GM19395 (cell line): ENCODE data around the gene TBX6.
"Not testable (repeated sequence)": the region's sequence is repeated elsewhere in the genome, so short reads cannot be mapped to it uniquely, and the experiment has no call there.

Source experiments
- ATAC-seq: cut with Tn5 transposase; IDR thresholded peaks from one replicate; pipeline ENCODE4 v1.9.1; 2021; ENCODE audit warnings: mild to moderate bottlenecking, moderate library complexity; ENCODE audit not compliant: unreplicated experiment

Gene TBX6

GRCh38 chr16:30066761-30067583, 24.8 kb downstream of the TBX6 start:
- ATAC-seq: no peak

GRCh38 chr16:30065943-30066760, 25.6 kb downstream of the TBX6 start:
- peak; percentile 6 for ATAC-seq

DNA sequence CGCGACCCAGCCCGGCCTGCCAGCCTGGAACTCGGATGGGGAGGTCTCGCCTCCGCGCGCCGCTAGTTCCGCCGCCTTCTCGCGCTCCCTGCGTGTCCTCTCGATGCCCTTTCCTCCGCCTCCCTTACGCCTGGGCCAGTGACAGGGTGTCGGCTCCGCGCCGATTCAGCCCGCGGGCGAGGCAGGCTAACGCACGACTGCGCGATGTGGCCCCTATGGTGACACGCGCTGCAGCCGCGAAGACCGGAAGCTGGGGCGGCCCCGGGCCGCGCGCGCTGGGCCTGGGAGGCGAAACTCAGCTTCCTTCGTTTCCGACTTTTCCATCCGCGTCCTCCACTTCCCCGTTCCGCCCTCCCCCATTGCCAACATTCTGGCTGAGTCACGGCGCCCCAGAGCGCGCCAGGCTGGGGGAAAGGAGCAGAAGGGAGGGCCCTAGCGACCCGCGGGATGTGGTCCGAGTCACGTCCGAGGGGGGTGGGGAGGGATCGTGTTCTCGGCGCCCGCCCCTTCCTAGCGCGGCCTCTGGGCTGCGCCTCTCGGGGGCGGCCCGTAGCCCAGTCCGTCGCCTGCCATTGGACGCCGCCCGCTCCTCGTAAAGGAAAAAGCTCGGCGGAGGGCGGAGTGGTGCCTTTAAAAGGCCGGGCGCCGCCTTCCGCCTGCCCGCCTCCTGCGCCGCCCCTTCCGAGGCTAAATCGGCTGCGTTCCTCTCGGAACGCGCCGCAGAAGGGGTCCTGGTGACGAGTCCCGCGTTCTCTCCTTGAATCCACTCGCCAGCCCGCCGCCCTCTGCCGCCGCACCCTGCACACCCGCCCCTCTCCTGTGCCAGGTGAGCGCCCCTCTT, 26.4 kb downstream of the TBX6 start, which contains the start of gene ALDOA:
Gene ALDOA, plus strand, starts transcription at position 659 of the 841 bp plus-strand sequence. CDS start 1,138 bp downstream, outside the sequence.
- peak; percentile 71 for ATAC-seq

DNA sequence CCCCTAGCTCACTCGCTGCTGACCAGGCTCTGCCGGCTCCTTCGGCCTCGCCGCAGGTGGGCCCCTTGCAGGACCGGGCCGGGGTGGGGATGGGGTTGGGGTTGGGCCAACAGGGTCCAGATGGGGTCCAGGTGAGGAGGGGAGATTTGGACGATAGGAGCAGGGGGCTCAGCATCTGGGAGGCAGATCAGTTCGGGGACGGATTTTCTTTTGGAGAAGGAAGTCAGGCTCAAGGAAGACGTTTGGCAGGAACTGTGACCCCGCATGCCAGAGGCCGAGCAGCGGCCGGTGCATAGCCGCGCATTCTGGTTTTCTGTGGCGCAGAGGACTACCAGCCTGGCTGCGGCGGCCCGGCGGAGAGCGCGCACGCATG, 27.0 kb downstream of the TBX6 start:
- ATAC-seq: peak; percentile 3

DNA sequence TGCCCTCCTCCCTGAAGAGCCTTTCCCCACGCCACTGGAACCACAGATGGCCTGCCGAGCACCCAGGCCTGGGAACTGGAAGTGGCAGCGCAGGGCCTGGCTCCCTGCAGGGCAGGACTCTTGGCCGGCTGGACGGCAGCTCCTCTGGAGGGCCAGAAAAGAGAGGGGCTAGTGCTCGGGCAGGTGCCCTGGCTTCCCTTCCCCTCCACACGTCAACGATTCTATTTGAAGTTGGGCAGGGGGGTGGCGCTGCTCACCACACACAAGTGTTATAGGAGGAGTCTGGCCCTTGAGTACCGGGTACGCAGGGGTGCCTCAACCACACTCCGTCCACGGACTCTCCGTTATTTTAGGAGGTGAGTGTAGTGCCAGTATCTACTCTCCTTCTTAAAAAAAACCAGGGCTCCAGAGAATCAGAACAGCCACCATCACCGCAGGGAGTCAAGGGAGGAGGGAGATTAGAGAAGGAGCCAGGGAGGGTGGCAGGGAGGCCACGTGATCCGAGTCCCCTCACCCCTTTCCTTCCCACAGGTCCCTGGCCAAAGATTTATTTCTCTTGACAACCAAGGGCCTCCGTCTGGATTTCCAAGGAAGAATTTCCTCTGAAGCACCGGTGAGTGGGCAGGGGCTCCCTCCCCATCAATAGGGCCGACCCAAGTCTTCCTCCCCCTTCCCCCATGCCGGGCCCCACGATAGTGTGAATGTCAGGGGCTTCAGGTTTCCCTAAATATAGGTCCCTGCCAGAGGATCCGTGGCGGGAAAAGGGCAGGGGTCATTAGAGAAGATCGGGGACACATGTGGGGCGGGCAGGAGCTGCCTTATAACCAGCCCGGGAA, 27.6 kb downstream of the TBX6 start:
- no peak for ATAC-seq

GRCh38 chr16:30063278-30063892, 28.3 kb downstream of the TBX6 start:
- ATAC-seq: no peak

DNA sequence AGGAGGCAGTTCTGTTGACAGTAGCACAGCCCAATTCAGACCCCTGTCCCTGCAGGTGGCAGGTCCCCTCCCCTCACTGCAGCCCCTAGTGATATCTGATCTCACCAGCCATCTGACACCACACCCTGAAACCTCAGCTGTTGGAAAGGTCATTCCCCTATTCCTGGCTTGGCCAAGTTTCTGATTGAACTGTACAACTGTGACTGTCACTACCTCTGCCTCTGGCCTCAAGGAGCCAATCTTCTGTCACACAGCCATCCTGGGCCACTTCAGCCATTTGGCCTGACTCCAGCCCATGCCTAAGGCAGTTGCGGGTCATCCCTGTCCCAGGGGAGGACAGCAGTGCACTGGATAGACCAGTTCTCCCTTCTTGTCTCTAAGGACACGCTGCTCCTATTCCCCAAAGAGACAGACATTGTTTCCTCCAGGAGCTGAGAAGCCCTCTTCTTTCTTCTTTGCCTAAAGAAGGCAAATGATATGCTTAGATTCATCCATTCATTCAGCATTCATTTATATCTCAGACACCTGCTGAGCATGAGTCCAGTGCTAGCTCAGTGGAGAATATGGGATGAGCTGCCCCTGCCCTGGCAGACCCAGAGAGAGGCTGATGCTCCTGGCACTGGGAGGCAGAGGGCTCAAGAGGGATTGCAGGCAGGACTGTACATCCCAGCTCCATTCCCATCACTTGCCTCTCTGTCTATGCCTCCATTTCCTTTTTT, 30.7 kb downstream of the TBX6 start:
- no peak for ATAC-seq

DNA sequence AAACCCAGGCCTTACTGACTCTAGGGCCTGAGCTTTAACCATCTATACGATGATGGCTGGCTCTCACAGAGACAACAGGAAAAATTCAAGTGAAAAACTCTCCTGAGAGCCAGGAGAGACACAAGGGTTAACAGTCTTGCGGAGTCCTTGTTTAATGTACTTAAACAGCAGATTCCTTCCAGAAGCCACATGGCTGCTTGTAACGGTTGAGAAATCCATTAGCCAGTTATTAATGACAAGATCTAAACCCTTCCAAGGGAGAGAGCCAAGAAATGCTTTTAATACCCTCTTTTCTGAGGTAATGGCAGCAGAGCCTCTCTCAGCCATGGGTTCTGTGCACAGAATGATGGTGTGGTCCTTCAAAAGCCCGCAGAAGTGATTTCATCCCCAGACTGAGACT, 31.4 kb downstream of the TBX6 start:
- ATAC-seq: no peak

DNA sequence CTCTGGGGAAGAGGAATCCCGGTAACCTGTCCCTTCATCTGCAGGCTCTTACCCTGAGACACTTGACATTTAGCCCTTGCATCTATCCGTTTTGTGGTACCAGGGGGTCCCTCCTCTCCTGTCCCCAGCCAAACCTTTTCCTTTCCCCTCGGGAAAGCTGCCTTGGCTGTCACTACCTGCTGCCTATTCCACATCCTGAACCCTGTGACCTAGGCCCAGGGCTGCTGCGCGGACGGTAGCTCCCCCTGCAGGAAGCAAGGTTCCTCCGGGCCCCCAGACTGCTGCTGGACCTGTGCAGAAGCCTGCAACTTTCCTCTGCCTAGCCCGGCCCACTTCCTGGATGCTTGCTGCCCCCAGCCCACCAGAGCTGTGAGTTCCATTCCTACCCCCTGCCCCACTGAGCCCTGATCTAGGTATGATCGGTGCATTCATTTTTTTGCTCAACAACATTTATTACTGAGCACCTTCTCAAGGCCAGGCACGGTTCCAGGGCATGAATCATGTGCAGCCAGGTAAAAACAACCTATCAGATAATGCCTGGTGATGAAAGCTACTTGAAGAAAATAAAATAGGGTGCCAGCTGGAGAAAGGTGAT, 36.7 kb downstream of the TBX6 start:
- no peak for ATAC-seq

- ATAC-seq: no peak
Measured at GRCh38 chr16:30054451-30054850, 37.3 kb downstream of the TBX6 start.

- no peak for ATAC-seq
Measured at GRCh38 chr16:30053376-30054015, 38.2 kb downstream of the TBX6 start.

GRCh38 chr16:30052671-30053372, 38.9 kb downstream of the TBX6 start:
- ATAC-seq: peak; percentile 67

- no peak for ATAC-seq
Measured at GRCh38 chr16:30051518-30051917, 40.2 kb downstream of the TBX6 start.

DNA sequence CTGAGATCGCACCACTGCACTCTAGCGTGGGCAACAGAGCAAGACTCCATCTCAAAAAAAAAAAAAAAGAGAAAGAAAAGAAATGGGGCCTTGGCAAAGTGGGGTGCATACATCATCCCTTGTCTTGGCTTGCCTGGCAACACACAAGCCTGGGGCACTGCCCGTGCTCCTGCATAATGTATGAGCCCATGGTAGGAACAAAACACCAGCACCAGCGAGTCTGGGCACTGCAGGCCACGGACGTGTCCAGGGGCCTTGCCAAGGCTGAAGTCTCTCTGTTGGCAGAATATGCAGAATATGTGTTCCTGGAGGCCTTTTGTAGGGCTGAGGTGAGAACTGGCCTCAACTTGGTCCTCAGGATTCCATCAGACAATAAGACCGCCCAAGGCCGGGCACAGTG, 41.9 kb downstream of the TBX6 start:
- ATAC-seq: no peak

DNA sequence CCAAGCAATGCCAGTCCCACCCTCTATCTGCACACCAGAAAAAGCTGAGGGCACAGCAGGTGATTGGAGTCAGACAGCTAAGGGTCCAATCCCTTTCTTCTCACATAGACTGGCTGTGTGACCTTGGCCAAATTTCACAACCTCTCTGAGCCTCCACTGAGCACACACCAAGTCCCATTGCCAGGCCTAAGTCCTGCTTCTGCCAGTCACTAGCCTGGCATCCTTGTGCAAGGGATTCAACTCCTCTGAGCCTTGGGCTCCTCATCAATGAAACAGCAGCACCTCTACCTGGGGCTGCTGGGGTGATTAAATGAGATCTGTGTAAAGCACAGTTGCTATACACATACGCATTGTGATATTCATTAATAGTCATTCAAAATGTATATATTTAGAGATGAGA, 45.1 kb downstream of the TBX6 start:
- ATAC-seq: no peak

DNA sequence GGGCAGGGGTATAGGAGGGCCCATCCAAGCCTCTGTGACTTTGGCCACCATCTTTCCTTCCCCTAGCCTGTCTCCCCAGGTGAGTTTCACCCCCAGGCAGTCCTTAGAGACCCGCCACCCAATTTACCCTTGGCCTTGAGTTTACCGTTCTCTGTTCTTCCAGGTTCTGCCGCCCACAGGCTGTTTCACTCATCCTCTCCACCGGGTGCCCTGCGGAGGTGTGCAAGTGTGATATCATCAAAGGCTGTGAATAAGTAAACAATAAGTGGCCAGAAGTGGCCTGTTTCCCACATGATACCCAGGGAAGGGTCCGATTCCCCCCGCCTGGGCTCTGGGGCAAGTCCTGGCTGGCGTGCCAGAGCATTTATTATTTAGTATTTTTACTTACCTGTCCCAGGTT, 45.5 kb downstream of the TBX6 start:
- no peak for ATAC-seq

DNA sequence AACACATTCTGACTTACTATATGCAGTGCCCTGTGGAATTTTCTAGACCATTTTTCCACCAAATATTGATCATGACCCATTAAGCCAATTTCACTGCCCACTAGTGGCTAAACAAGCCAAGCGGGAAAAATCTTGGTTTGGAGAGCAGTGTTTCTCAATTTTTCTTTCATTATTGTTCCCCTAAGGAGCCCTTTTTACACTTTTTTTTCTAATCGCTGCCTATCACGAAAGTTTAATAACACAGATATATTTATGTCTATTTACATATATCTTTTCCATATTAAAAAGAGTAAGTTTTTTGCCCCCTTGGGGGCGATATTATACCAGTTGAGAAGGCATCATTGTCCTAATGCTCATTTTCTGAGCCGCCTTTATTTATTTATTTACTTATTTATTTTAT, 49.9 kb downstream of the TBX6 start:
- no peak for ATAC-seq

DNA sequence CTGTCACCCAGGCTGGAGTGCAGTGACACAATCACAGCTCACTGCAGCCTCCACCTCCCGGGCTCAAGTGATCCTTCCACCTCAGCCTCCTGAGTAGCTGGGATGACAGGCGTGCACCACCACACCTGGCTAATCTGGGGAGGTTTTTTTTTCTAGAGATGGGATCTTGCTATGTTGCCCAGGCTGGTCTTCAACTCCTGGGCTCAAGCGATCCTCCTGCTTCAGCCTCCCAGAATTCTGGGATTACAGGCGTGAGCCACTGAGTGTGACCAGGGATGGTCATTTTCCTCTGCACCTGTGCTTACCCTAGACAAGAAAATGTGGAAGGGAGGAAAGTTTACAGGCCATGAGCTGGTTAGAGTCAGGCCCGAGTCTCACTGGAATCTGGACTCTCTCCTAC, 51.0 kb downstream of the TBX6 start:
- not testable (repeated sequence) for ATAC-seq
